GM12878 (cell line): Measurements from ENCODE around the gene ELSPBP1. TPM values are rescaled to one million over a fixed set of nuclear protein-coding genes. Genes with fewer than 3 reads are reported as not detected.

Experiments
- ATAC-seq: fragments of 200-7000 bp; cut with Tn5 transposase; 3 replicates; pipeline ENCODE4 v1.9.1; 2020; ENCODE audit warnings: mild to moderate bottlenecking, moderate library complexity
- BruUV-seq: library from RNA; stranded (reverse); fragments of 400-500 nt; replicated peaks from 2 replicates; lab custom pipeline; 2021; lab: Mats Ljungman, UMichigan
- CTCF ChIA-PET: fragments of 300-600 bp; sonication (Branson Sonifier 250); formaldehyde crosslinking; extraction: SDS; loops from one replicate; lab custom pipeline; 2021; ENCODE audit warnings: inconsistent platforms; lab: Yijun Ruan, JAX
- POLR2A ChIA-PET: fragments of 350-600 bp; formaldehyde crosslinking; extraction: SDS; loops from one replicate; lab custom pipeline; 2021; ENCODE audit warnings: inconsistent platforms; lab: Charles Lee
- RAD21 ChIA-PET: fragments of 300-600 bp; sonication (Branson Sonifier 250); formaldehyde crosslinking; loops from one replicate; lab custom pipeline; 2023; ENCODE audit warnings: antibody characterized with exemption; ENCODE audit not compliant: unreplicated experiment; lab: Charles Lee
- SMC1A ChIA-PET: fragments of 300-600 bp; sonication (Branson Sonifier 250); formaldehyde crosslinking; loops from one replicate; lab custom pipeline; 2023; ENCODE audit not compliant: unreplicated experiment, uncharacterized antibody; lab: Charles Lee
- DNase-seq: peaks from one replicate; pipeline ENCODE4 v3.0.0-alpha.2; 2011; ENCODE audit warnings: low read depth, low spot score
- FAIRE-seq: peaks from 3 replicates; lab custom pipeline; 2011; peaks lifted over from hg19 to GRCh38; lab: Jason Lieb, UNC
- H2AFZ ChIP-seq: 2 replicates; pipeline ENCODE4 v1.6.0; 2011; ENCODE audit warnings: low read depth, low read length, control low read depth; ENCODE audit not compliant: control insufficient read depth
- H3K27ac ChIP-seq: 2 replicates; pipeline ENCODE4 v1.5.1; 2011; ENCODE audit warnings: control low read depth; ENCODE audit not compliant: control insufficient read depth, insufficient read depth
- H3K27me3 ChIP-seq, 2 experiments: replicated peaks in 1 of 2; 2 replicates each; pipeline versions ENCODE4 v1.6.0 to v1.6.1; 2011; ENCODE audit warnings: low read length in 1 of 2; ENCODE audit not compliant: control insufficient read depth in 2 of 2, insufficient read depth in 2 of 2
- H3K36me3 ChIP-seq, 2 experiments: 2 replicates each; pipeline ENCODE4 v1.5.1; 2011; ENCODE audit warnings: low read length in 1 of 2; ENCODE audit not compliant: control insufficient read depth in 2 of 2, insufficient read depth in 2 of 2
- H3K4me1 ChIP-seq: 2 replicates; pipeline ENCODE4 v1.6.1; 2011; ENCODE audit warnings: mild to moderate bottlenecking, low read length, moderate library complexity, mixed read lengths; ENCODE audit not compliant: control insufficient read depth, insufficient read depth
- H3K4me2 ChIP-seq: 2 replicates; pipeline ENCODE4 v1.6.0; 2011; ENCODE audit warnings: control low read depth; ENCODE audit not compliant: control insufficient read depth, insufficient read depth
- H3K4me3 ChIP-seq: fragments of 200-600 bp; sonication (generic); 2 replicates; pipeline ENCODE4 v1.5.1; 2016
- H3K79me2 ChIP-seq: 2 replicates; pipeline ENCODE4 v1.6.0; 2011; ENCODE audit warnings: low read length; ENCODE audit not compliant: control insufficient read depth, insufficient read depth
- H3K9ac ChIP-seq: 2 replicates; pipeline ENCODE4 v1.8.0; 2011; ENCODE audit warnings: low read length, control low read depth, mixed read lengths; ENCODE audit not compliant: control insufficient read depth, insufficient read depth
- H3K9me3 ChIP-seq: replicated peaks from 3 replicates; pipeline ENCODE4 v1.5.1; 2011; ENCODE audit warnings: mild to moderate bottlenecking, low read length; ENCODE audit not compliant: control insufficient read depth, insufficient read depth
- H4K20me1 ChIP-seq: 2 replicates; pipeline ENCODE4 v1.6.0; 2011; ENCODE audit not compliant: control insufficient read depth, insufficient read depth
- BMI1 ChIP-seq: fragments of 450-650 bp; IDR thresholded peaks from 2 replicates; pipeline ENCODE4 v1.6.1; 2016; ENCODE audit warnings: mild to moderate bottlenecking, moderate library complexity, borderline replicate concordance
- CTCF ChIP-seq, 3 experiments: IDR thresholded peaks in 2 of 3; conservative IDR thresholded peaks in 1 of 3; 2 replicates each; pipeline ENCODE4 v1.5.1; 2011; ENCODE audit warnings: low read depth in 3 of 3, low read length in 3 of 3, mild to moderate bottlenecking in 3 of 3, control low read depth in 2 of 3, moderate library complexity in 2 of 3, inconsistent platforms in 1 of 3, mixed read lengths in 1 of 3; ENCODE audit not compliant: control insufficient read depth in 2 of 3, insufficient read depth in 1 of 3; ENCODE audit errors: extremely low read depth in 1 of 3
- IRF3 ChIP-seq: fragments of 450-650 bp; IDR thresholded peaks from 2 replicates; pipeline ENCODE4 v1.6.1; 2014; ENCODE audit warnings: mild to moderate bottlenecking
- MLLT1 ChIP-seq: fragments of 450-650 bp; IDR thresholded peaks from 2 replicates; pipeline ENCODE4 v1.6.1; 2016; ENCODE audit warnings: mild to moderate bottlenecking
- SPI1 ChIP-seq: IDR thresholded peaks from 2 replicates; pipeline ENCODE4 v1.6.1; 2011; ENCODE audit warnings: low read depth, mild to moderate bottlenecking, low read length, moderate library complexity, borderline replicate concordance; ENCODE audit not compliant: insufficient read depth
- USF2 ChIP-seq: IDR thresholded peaks from 2 replicates; pipeline ENCODE4 v1.6.1; 2011; ENCODE audit warnings: low read depth, low read length, improper control_type of control experiment, borderline replicate concordance
- ZBTB33 ChIP-seq: fragments of 450-650 bp; IDR thresholded peaks from 2 replicates; pipeline ENCODE4 v1.6.1; 2017; ENCODE audit warnings: mild to moderate bottlenecking
- ZNF592 ChIP-seq: fragments of 450-650 bp; IDR thresholded peaks from 2 replicates; pipeline ENCODE4 v1.6.1; 2017; ENCODE audit warnings: mild to moderate bottlenecking, moderate library complexity
- WGBS: methylation state at CpG from one replicate; pipeline ENCODE4 v1.1.6; 2016; ENCODE audit warnings: low lambda C conversion rate; ENCODE audit not compliant: insufficient replicate concordance, insufficient coverage; ENCODE audit errors: missing lambda C conversion rate; 5-methylcytosine and 5-hydroxymethylcytosine counted together
- in situ Hi-C: fragments of 300-500 bp; cut with MboI; formaldehyde crosslinking; loops from 9 replicates; pipeline ENCODE4 v1.14.3; 2018; ENCODE audit warnings: mixed read lengths
- intact Hi-C: fragments of 100-400 bp; cut with micrococcal nuclease; formaldehyde crosslinking; loops from one replicate; pipeline ENCODE4 v1.14.2; 2022; ENCODE audit not compliant: unreplicated experiment
- polyA plus RNA-seq, 11 experiments: library from polyadenylated mRNA; depleted of rRNA in 4 of 11; unstranded in 6 of 11; stranded (reverse) in 5 of 11; fragments of >200 nt; fragmentation: Nextera tagmentation in 4 of 11; fragmentation: Illumina TruSeq in 1 of 11; extraction: Ambion mirVana in 4 of 11; extraction: Trizol in 1 of 11; gene quantifications; 1 replicate in 1 of 11; 2 replicates in 10 of 11; pipeline versions ENCODE4 v1.2.1 to v1.2.3, GENCODE V29; 2011 to 2016; ENCODE audit warnings: inconsistent platforms in 2 of 11, missing spikeins in 2 of 11, low read depth in 1 of 11
- total RNA-seq, 4 experiments: library from RNA; depleted of rRNA in 3 of 4; stranded (reverse); fragments of >200 nt in 3 of 4; fragmentation: Illumina TruSeq in 1 of 4; extraction: Trizol in 1 of 4; gene quantifications; 2 replicates each; pipeline versions ENCODE4 v1.2.1 to v1.2.3, GENCODE V29; 2013 to 2021

ELSPBP1 gene
- total and polyA plus RNA-seq, 10 of the 15 experiments (the other 5 are each of a cell fraction or from before 2014, with no cell fraction given): not detected

GRCh38 chr19:48060381-48060780 lies 65.9 kb downstream of the ELSPBP1 start:
- intact Hi-C loops: no loop called here
- Histone ChIP-seq H3K36me3 (no peaks in the 10 kb centered on the region), H3K27ac (no peak overlapping the region)

More at GRCh38 chr19:48060381-48060780, 65.9 kb downstream of the ELSPBP1 start:
- TF ChIP-seq BMI1 (no peak), SPI1 (no peak), CTCF (IDR thresholded peaks at IDR 0.05 in 2 of 3, conservative IDR thresholded peaks at IDR 0.05 in 1 of 3; ENCODE audit: control insufficient read depth in 2 of 3, extremely low read depth in 1 of 3, insufficient read depth in 1 of 3, low read depth in 3 of 3, low read length in 3 of 3) (no peak), MLLT1 (no peak), IRF3 (no peak), USF2 (no peak), ZBTB33 (no peak), ZNF592 (no peak)
- ChIA-PET CTCF (no interaction called here), SMC1A (no interaction called here), RAD21 (no interaction called here), POLR2A (no interaction called here)
- BruUV-seq: no TSS peak
- no peak overlapping the region for H3K4me2 ChIP-seq
- H3K4me3 ChIP-seq: no peak overlapping the region
- H3K27me3 ChIP-seq: no peaks in the 10 kb centered on the region
- 57% methylated on average over 5 of the region's 5 CpGs for WGBS
- H3K9ac ChIP-seq: no peak overlapping the region
- H4K20me1 ChIP-seq: no peaks in the 10 kb centered on the region
- in situ Hi-C loops: no loop called here
- H3K9me3 ChIP-seq: no peaks in the 10 kb centered on the region
- no peak for FAIRE-seq
- H3K79me2 ChIP-seq: no peaks in the 10 kb centered on the region
- H2AFZ ChIP-seq: no peak overlapping the region
- DNase-seq: no peak
- H3K4me1 ChIP-seq: no peaks in the 10 kb centered on the region
- no peak for ATAC-seq
